Transverse colon (tissue), 3 donors: Measurements from ENCODE around the gene NDUFS7.

ENCODE experiments used
- CTCF ChIP-seq, 5 experiments: fragments of 200-600 bp in 3 of 5; fragments of 450-650 bp in 2 of 5; sonication (generic) in 3 of 5; IDR thresholded peaks; 1 replicate in 2 of 5; 2 replicates in 3 of 5; pipeline ENCODE4 v1.5.1; 2016 to 2017; ENCODE audit warnings: antibody characterized with exemption in 5 of 5, inconsistent platforms in 3 of 5, mild to moderate bottlenecking in 2 of 5, moderate library complexity in 1 of 5
- POLR2A ChIP-seq: fragments of 450-650 bp; IDR thresholded peaks from one replicate; pipeline ENCODE4 v1.6.1; 2016; ENCODE audit warnings: antibody characterized with exemption, mild to moderate bottlenecking, moderate library complexity

- no peak for TF ChIP-seq POLR2A
- no peak for TF ChIP-seq CTCF (IDR thresholded peaks at IDR 0.05)
Measured at GRCh38 chr19:1424192-1424955, 40.7 kb downstream of the NDUFS7 start.
